Neuronal stem cell (in vitro differentiated cells): Measurements from ENCODE around the gene ZFAND3.

ENCODE experiments used
- DNase-seq: peaks from one replicate; pipeline ENCODE4 v3.0.0-alpha.2; 2013; ENCODE audit warnings: low spot score
- H2AFZ ChIP-seq: one replicate; pipeline ENCODE4 v1.6.1; 2013; ENCODE audit warnings: mild to moderate bottlenecking, low read length, inconsistent platforms
- H2AK5ac ChIP-seq: 2 replicates; pipeline ENCODE4 v1.6.1; 2013; ENCODE audit warnings: low read depth, mild to moderate bottlenecking, inconsistent platforms, low read length, moderate library complexity, mixed read lengths
- H2BK120ac ChIP-seq: 2 replicates; pipeline ENCODE4 v1.6.1; 2013; ENCODE audit warnings: low read depth, mild to moderate bottlenecking, inconsistent platforms, low read length, moderate library complexity, mixed read lengths
- H2BK12ac ChIP-seq: one replicate; pipeline ENCODE4 v1.6.1; 2013; ENCODE audit warnings: low read length, inconsistent platforms
- H2BK15ac ChIP-seq: 2 replicates; pipeline ENCODE4 v1.6.1; 2013; ENCODE audit warnings: mild to moderate bottlenecking, low read length, inconsistent platforms, mixed read lengths
- H2BK5ac ChIP-seq: one replicate; pipeline ENCODE4 v1.6.1; 2013; ENCODE audit warnings: inconsistent platforms, mild to moderate bottlenecking, low read length, moderate library complexity
- H3K14ac ChIP-seq: one replicate; pipeline ENCODE4 v1.6.1; 2013; ENCODE audit warnings: low read length, inconsistent platforms
- H3K18ac ChIP-seq: 2 replicates; pipeline ENCODE4 v1.6.1; 2013; ENCODE audit warnings: low read length, inconsistent platforms
- H3K23ac ChIP-seq: 2 replicates; pipeline ENCODE4 v1.6.1; 2013; ENCODE audit warnings: low read depth, mild to moderate bottlenecking, mixed read lengths, low read length, inconsistent platforms; ENCODE audit not compliant: poor library complexity
- H3K27ac ChIP-seq: replicated peaks from 3 replicates; pipeline ENCODE4 v1.5.1; 2013; ENCODE audit warnings: low read length, inconsistent platforms
- H3K27me3 ChIP-seq, 3 experiments: 2 replicates each; pipeline ENCODE4 v1.6.1; 2013; ENCODE audit warnings: low read length in 3 of 3, mild to moderate bottlenecking in 2 of 3, inconsistent platforms in 1 of 3, low read depth in 1 of 3, mixed read lengths in 1 of 3, moderate library complexity in 1 of 3; ENCODE audit not compliant: control insufficient read depth in 3 of 3, insufficient read depth in 3 of 3
- H3K36me3 ChIP-seq, 2 donors: replicated peaks in 1 of 2; 2 replicates each; pipeline ENCODE4 v1.6.1; 2013; ENCODE audit warnings: low read length in 2 of 2; ENCODE audit not compliant: control insufficient read depth in 2 of 2, insufficient read depth in 2 of 2
- H3K4ac ChIP-seq: 2 replicates; pipeline ENCODE4 v1.6.1; 2013; ENCODE audit warnings: inconsistent platforms, mild to moderate bottlenecking, low read length, moderate library complexity
- H3K4me1 ChIP-seq, 2 donors: 1 replicate in 1 of 2; 2 replicates in 1 of 2; pipeline ENCODE4 v1.6.1; 2013; ENCODE audit warnings: low read length in 2 of 2, low read depth in 1 of 2; ENCODE audit not compliant: control insufficient read depth in 2 of 2, insufficient read depth in 1 of 2
- H3K4me2 ChIP-seq: one replicate; pipeline ENCODE4 v1.6.1; 2013; ENCODE audit warnings: mild to moderate bottlenecking, low read length, inconsistent platforms; ENCODE audit not compliant: insufficient read depth, poor library complexity, severe bottlenecking
- H3K4me3 ChIP-seq, 2 donors: 2 replicates each; pipeline ENCODE4 v1.5.1; 2013; ENCODE audit warnings: low read length in 2 of 2, mild to moderate bottlenecking in 2 of 2, inconsistent platforms in 1 of 2, moderate library complexity in 1 of 2
- H3K79me1 ChIP-seq: one replicate; pipeline ENCODE4 v1.6.1; 2013; ENCODE audit warnings: low read depth, mild to moderate bottlenecking, inconsistent platforms, low read length, moderate library complexity
- H3K9ac ChIP-seq: one replicate; pipeline ENCODE4 v1.6.1; 2013; ENCODE audit warnings: mild to moderate bottlenecking, low read depth, low read length, inconsistent platforms; ENCODE audit not compliant: poor library complexity
- H3K9me3 ChIP-seq, 2 donors: replicated peaks in 1 of 2; 2 replicates each; pipeline versions ENCODE3 to v1.6.1; 2013; ENCODE audit warnings: low read length in 2 of 2, mild to moderate bottlenecking in 2 of 2, inconsistent platforms in 1 of 2, low read depth in 1 of 2, mixed read lengths in 1 of 2, moderate library complexity in 1 of 2; ENCODE audit not compliant: control insufficient read depth in 2 of 2, insufficient read depth in 1 of 2
- H4K8ac ChIP-seq: one replicate; pipeline ENCODE4 v1.6.1; 2013; ENCODE audit warnings: low read depth, mild to moderate bottlenecking, inconsistent platforms, low read length, moderate library complexity
- H4K91ac ChIP-seq: one replicate; pipeline ENCODE4 v1.6.1; 2013; ENCODE audit warnings: low read length, low read depth, mild to moderate bottlenecking, inconsistent platforms; ENCODE audit not compliant: poor library complexity
- WGBS, 2 donors: extraction: QIAGEN DNeasy Blood & Tissue Kit; methylation state at CpG; one replicate each; pipeline ENCODE4 v1.1.7; 2013; ENCODE audit warnings: missing lambda C conversion rate in 2 of 2, mixed read lengths in 1 of 2; ENCODE audit not compliant: insufficient read length in 2 of 2, insufficient replicate concordance in 1 of 2; ENCODE audit errors: extremely low coverage in 2 of 2; 5-methylcytosine and 5-hydroxymethylcytosine counted together

The ZFAND3 gene

GRCh38 chr6:37798436-37799262, 20.9 kb upstream of the ZFAND3 start:
- H4K91ac ChIP-seq: no peak overlapping the region
- no peak overlapping the region for H3K23ac ChIP-seq
- no peak overlapping the region for H2AK5ac ChIP-seq
- no peak overlapping the region for H2BK5ac ChIP-seq
- no peak overlapping the region for H4K8ac ChIP-seq
- no peaks in the 10 kb centered on the region for H3K9me3 ChIP-seq
- peaks cover 0 to 7% (median 0%) of the 10 kb centered on the region in 3 experiments for H3K27me3 ChIP-seq
- H3K36me3 ChIP-seq: no peaks in the 10 kb centered on the region
- no peaks in the 10 kb centered on the region for H3K79me1 ChIP-seq
- H3K14ac ChIP-seq: no peak overlapping the region
- H3K4me1 ChIP-seq: peaks cover 0 to 4% of the 10 kb centered on the region in 2 donors
- no peak overlapping the region for H3K4me2 ChIP-seq
- H3K27ac ChIP-seq: no peak overlapping the region
- H2AFZ ChIP-seq: no peak overlapping the region
- H2BK120ac ChIP-seq: no peak overlapping the region
- H2BK12ac ChIP-seq: no peak overlapping the region
- no peak overlapping the region for H3K4me3 ChIP-seq
- H2BK15ac ChIP-seq: no peak overlapping the region
- WGBS, 2 donors: no CpG with 5 or more reads among the region's 11 CpGs
- H3K18ac ChIP-seq: no peak overlapping the region
- DNase-seq: no peak
- H3K4ac ChIP-seq: no peak overlapping the region
- H3K9ac ChIP-seq: no peak overlapping the region

DNA sequence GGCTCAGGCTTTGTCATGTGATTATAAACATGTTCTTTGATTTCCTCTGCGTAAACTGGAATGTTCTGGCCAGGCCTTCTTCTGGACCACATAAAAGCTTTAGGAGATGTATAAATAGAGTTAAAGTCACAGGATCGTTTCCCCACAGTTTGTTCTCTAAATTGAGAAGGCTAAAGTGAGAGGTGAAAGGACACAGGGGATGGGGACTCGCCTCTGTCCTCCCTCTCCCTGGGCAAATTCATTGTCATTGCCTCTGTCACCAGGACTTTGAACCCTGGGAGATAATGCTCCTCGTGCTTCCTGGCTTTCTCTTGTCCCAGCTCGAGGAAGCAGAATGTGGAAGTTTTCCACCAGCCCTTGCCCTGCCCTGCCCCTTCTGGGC, 20.3 kb upstream of the ZFAND3 start:
- no peaks in the 10 kb centered on the region for H3K9me3 ChIP-seq
- WGBS, 2 donors: no CpG with 5 or more reads among the region's 5 CpGs
- no peak overlapping the region for H2BK12ac ChIP-seq
- H3K4me3 ChIP-seq: no peak overlapping the region
- H4K91ac ChIP-seq: no peak overlapping the region
- H3K4ac ChIP-seq: no peak overlapping the region
- no peak overlapping the region for H2BK5ac ChIP-seq
- peaks cover 0 to 7% (median 0%) of the 10 kb centered on the region in 3 experiments for H3K27me3 ChIP-seq
- no peak for DNase-seq
- H3K18ac ChIP-seq: no peak overlapping the region
- no peak overlapping the region for H2BK120ac ChIP-seq
- no peak overlapping the region for H3K23ac ChIP-seq
- H3K36me3 ChIP-seq: no peaks in the 10 kb centered on the region
- H2AFZ ChIP-seq: no peak overlapping the region
- no peaks in the 10 kb centered on the region for H3K79me1 ChIP-seq
- peaks cover 0 to 4% of the 10 kb centered on the region in 2 donors for H3K4me1 ChIP-seq
- no peak overlapping the region for H3K27ac ChIP-seq
- H4K8ac ChIP-seq: no peak overlapping the region
- no peak overlapping the region for H3K14ac ChIP-seq
- H3K9ac ChIP-seq: no peak overlapping the region
- H2BK15ac ChIP-seq: no peak overlapping the region
- no peak overlapping the region for H2AK5ac ChIP-seq
- no peak overlapping the region for H3K4me2 ChIP-seq

GRCh38 chr6:37800703-37801604, 18.6 kb upstream of the ZFAND3 start:
- DNase-seq: no peak
- no peaks in the 10 kb centered on the region for H3K79me1 ChIP-seq
- no peak overlapping the region for H3K4me2 ChIP-seq
- H2BK120ac ChIP-seq: no peak overlapping the region
- no peak overlapping the region for H3K23ac ChIP-seq
- H4K8ac ChIP-seq: no peak overlapping the region
- H3K27me3 ChIP-seq: peaks cover 0 to 7% (median 0%) of the 10 kb centered on the region in 3 experiments
- no peak overlapping the region for H3K4me3 ChIP-seq
- H3K4me1 ChIP-seq: peaks cover 0 to 4% of the 10 kb centered on the region in 2 donors
- H2BK15ac ChIP-seq: no peak overlapping the region
- H3K9me3 ChIP-seq: no peaks in the 10 kb centered on the region
- H3K18ac ChIP-seq: no peak overlapping the region
- H2AFZ ChIP-seq: no peak overlapping the region
- H3K4ac ChIP-seq: no peak overlapping the region
- H3K14ac ChIP-seq: no peak overlapping the region
- no peak overlapping the region for H4K91ac ChIP-seq
- WGBS, 2 donors: no CpG with 5 or more reads among the region's 10 CpGs
- H2AK5ac ChIP-seq: no peak overlapping the region
- H2BK12ac ChIP-seq: no peak overlapping the region
- no peak overlapping the region for H3K27ac ChIP-seq
- H2BK5ac ChIP-seq: no peak overlapping the region
- no peak overlapping the region for H3K9ac ChIP-seq
- H3K36me3 ChIP-seq: no peaks in the 10 kb centered on the region

DNA sequence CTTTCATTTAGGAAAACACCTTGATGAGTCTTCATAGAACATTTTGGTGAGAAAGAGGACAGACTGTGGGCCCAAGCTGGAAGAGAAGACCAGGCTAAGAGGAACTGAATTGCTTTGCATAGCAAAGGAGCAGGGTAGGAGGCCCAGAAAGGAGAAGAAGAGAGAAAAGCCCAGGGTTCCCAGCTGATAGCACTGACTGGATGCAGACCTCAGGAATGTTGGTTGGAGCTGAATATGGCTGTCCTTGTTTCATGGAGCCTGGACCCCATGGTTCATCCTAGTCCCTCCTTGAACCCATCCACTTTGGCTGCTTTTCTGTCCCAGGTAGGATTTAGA, 18.0 kb upstream of the ZFAND3 start:
- no peak overlapping the region for H2BK15ac ChIP-seq
- H3K79me1 ChIP-seq: no peaks in the 10 kb centered on the region
- no peak overlapping the region for H3K14ac ChIP-seq
- H3K18ac ChIP-seq: no peak overlapping the region
- H2BK12ac ChIP-seq: no peak overlapping the region
- peaks cover 0 to 7% (median 0%) of the 10 kb centered on the region in 3 experiments for H3K27me3 ChIP-seq
- H2BK120ac ChIP-seq: no peak overlapping the region
- H3K27ac ChIP-seq: no peak overlapping the region
- no peak overlapping the region for H4K8ac ChIP-seq
- no peak overlapping the region for H3K23ac ChIP-seq
- no peak overlapping the region for H2AK5ac ChIP-seq
- H3K4ac ChIP-seq: no peak overlapping the region
- H4K91ac ChIP-seq: no peak overlapping the region
- H2AFZ ChIP-seq: no peak overlapping the region
- DNase-seq: no peak
- H2BK5ac ChIP-seq: no peak overlapping the region
- no peak overlapping the region for H3K4me3 ChIP-seq
- H3K4me1 ChIP-seq: peaks cover 0 to 4% of the 10 kb centered on the region in 2 donors
- no peak overlapping the region for H3K4me2 ChIP-seq
- no peak overlapping the region for H3K9ac ChIP-seq
- no peaks in the 10 kb centered on the region for H3K36me3 ChIP-seq
- no peaks in the 10 kb centered on the region for H3K9me3 ChIP-seq
